Spleen (tissue), 11 donors: ENCODE measurements around the gene NYNRIN. TPM values are rescaled to one million over a fixed set of nuclear protein-coding genes. Genes with fewer than 3 reads are reported as not detected.

Experiments
- DNase-seq: peaks from one replicate; pipeline ENCODE4 v3.0.0-alpha.2; 2020
- H3K27ac ChIP-seq, 8 donors: fragments of 200-600 bp; sonication (generic) in 7 of 8; 1 replicate in 4 of 8; 2 replicates in 4 of 8; pipeline versions ENCODE4 v1.5.0 to v1.8.0; 2016 to 2021; ENCODE audit warnings: inconsistent platforms in 4 of 8, mild to moderate bottlenecking in 4 of 8, moderate library complexity in 1 of 8
- H3K27me3 ChIP-seq, 7 donors: fragments of 200-600 bp; sonication (generic) in 6 of 7; replicated peaks in 1 of 7; 1 replicate in 4 of 7; 2 replicates in 3 of 7; pipeline versions ENCODE4 v1.5.0 to v1.8.0; 2016 to 2021; ENCODE audit warnings: inconsistent platforms in 3 of 7, mild to moderate bottlenecking in 1 of 7
- H3K36me3 ChIP-seq, 6 donors: fragments of 200-600 bp; sonication (generic) in 5 of 6; 1 replicate in 4 of 6; 2 replicates in 2 of 6; pipeline versions ENCODE4 v1.5.0 to v1.8.0; 2016 to 2021; ENCODE audit warnings: inconsistent platforms in 2 of 6
- H3K4me1 ChIP-seq, 6 donors: fragments of 200-600 bp; sonication (generic) in 5 of 6; 1 replicate in 3 of 6; 2 replicates in 3 of 6; pipeline versions ENCODE4 v1.5.0 to v1.8.0; 2016 to 2021; ENCODE audit warnings: inconsistent platforms in 3 of 6
- H3K4me3 ChIP-seq, 8 donors: fragments of 200-600 bp; sonication (generic) in 7 of 8; 1 replicate in 4 of 8; 2 replicates in 4 of 8; pipeline versions ENCODE4 v1.5.0 to v1.8.0; 2016 to 2021; ENCODE audit warnings: inconsistent platforms in 4 of 8, mild to moderate bottlenecking in 4 of 8, moderate library complexity in 2 of 8
- H3K9me3 ChIP-seq, 8 donors: fragments of 200-600 bp; sonication (generic) in 7 of 8; 1 replicate in 4 of 8; 2 replicates in 4 of 8; pipeline versions ENCODE4 v1.5.0 to v1.8.0; 2016 to 2021; ENCODE audit warnings: inconsistent platforms in 4 of 8
- POLR2A ChIP-seq, 3 donors: fragments of 450-650 bp; IDR thresholded peaks; one replicate each; pipeline ENCODE4 v1.5.1; 2017; ENCODE audit warnings: antibody characterized with exemption in 3 of 3, mild to moderate bottlenecking in 1 of 3
- POLR2AphosphoS5 ChIP-seq, 3 donors: sonication (generic); formaldehyde crosslinking; IDR thresholded peaks; one replicate each; pipeline ENCODE4 v1.5.1; 2017; ENCODE audit warnings: antibody characterized with exemption in 3 of 3
- WGBS, 5 donors: extraction: QIAGEN DNeasy Blood & Tissue Kit in 3 of 5; methylation state at CpG; one replicate each; pipeline versions ENCODE4 v1.1.5 to v1.1.7; 2013 to 2018; 5-methylcytosine and 5-hydroxymethylcytosine counted together
- intact Hi-C: fragments of 100-400 bp; cut with DNase I; formaldehyde crosslinking; loops from one replicate; pipeline ENCODE4 v1.15.0; 2023; ENCODE audit warnings: low total_unique reads
- polyA plus RNA-seq, 3 donors: library from polyadenylated mRNA; stranded (reverse); fragments of 200-250 nt; gene quantifications; one replicate each; pipeline ENCODE4 v1.2.1, GENCODE V29; 2013
- small RNA-seq, 4 donors: library from RNA; depleted of rRNA; stranded (forward); fragments of <200 nt; gene quantifications; one replicate each; pipeline ENCODE3, GENCODE V24; 2016
- total RNA-seq, 7 donors: library from RNA; depleted of rRNA in 3 of 7; stranded (reverse); fragments of >200 nt in 3 of 7; fragmentation: NEBNext Ultra II Directional in 4 of 7; extraction: Animal tissue kit (Norgen Biotek cat#: 25700) in 4 of 7; gene quantifications; one replicate each; pipeline versions ENCODE4 v1.1.0 to v1.2.1, GENCODE V29; 2016 to 2021
- TF ChIP-seq, protein P1 (sequence below), 11 experiments: fragments of 200-600 bp in 7 of 11; fragments of 450-650 bp in 4 of 11; sonication (generic) in 4 of 11; IDR thresholded peaks in 8 of 11; conservative IDR thresholded peaks in 3 of 11; 1 replicate in 7 of 11; 2 replicates in 4 of 11; pipeline versions ENCODE4 v1.4.0 to v1.8.0; 2016 to 2021; ENCODE audit warnings: antibody characterized with exemption in 11 of 11, inconsistent platforms in 4 of 11, mild to moderate bottlenecking in 1 of 11
- donor health status: healthy with polysubstance abuse.
- donor health status: DM: no; HTN: no; CAD: no; lungs with moderate emphysema.
- donor health status: DM: no; HTN: no; CAD: no.
- donor health status: Bipolar disorder and iron deficiency.
- donor health status: healthy.
- donor health status: DM: no; HTN: no; CAD: no.
- donor health status: DM: yes; HTN: yes; CAD: no.

The NYNRIN gene
- total and polyA plus RNA-seq, 10 donors, result 0.87 to 18.0 (median 10.5) TPM

DNA sequence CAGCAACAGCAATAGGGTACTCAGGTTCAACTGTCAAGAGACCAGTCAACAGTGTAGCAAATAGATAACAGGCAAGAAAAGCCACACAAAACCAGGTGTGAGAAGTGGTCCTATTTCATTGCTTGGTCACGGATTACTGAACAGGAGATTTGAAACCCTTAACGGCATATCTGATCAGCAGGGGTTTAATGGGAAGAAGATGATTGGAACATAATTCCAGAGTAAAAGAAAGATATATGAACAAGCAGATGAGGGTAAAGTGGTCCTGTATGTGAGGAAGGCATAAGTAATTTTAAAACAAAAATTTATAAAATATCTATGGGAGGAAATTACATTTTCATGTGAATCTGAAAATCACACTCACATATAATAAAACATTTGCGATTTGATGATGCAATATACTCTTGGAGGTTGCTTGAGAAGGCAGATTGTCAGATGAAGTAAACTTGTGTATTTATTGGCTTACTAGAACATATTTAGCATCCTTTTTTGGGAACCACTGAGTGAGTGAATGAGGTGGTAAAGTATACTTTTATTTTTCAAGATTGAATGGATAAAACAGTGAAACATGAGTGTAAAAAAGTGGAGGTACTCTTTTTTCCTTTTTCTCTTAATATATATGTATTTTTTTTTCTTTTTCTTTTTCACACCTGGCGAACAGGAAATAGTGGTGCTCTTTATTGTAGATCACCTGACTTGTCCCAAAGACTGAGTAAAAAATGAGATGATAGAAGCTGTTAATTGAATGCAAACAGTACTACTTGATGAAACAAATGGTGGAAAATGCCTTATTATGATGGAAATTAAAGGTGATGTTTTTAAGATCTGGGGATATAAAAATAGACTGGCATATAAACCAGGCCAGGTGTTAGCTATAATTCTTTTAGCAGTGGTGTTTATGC is 65.3 kb downstream of the NYNRIN start:
- intact Hi-C loops, result no loop called here
- TF ChIP-seq POLR2AphosphoS5 (IDR thresholded peaks at IDR 0.05) (no peak), POLR2A (IDR thresholded peaks at IDR 0.05) (no peak)
- TF ChIP-seq, protein P1, sequence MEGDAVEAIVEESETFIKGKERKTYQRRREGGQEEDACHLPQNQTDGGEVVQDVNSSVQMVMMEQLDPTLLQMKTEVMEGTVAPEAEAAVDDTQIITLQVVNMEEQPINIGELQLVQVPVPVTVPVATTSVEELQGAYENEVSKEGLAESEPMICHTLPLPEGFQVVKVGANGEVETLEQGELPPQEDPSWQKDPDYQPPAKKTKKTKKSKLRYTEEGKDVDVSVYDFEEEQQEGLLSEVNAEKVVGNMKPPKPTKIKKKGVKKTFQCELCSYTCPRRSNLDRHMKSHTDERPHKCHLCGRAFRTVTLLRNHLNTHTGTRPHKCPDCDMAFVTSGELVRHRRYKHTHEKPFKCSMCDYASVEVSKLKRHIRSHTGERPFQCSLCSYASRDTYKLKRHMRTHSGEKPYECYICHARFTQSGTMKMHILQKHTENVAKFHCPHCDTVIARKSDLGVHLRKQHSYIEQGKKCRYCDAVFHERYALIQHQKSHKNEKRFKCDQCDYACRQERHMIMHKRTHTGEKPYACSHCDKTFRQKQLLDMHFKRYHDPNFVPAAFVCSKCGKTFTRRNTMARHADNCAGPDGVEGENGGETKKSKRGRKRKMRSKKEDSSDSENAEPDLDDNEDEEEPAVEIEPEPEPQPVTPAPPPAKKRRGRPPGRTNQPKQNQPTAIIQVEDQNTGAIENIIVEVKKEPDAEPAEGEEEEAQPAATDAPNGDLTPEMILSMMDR (IDR thresholded peaks at IDR 0.05 in 8 of 11, conservative IDR thresholded peaks at IDR 0.05 in 3 of 11), result no peak
- DNase-seq, result no peak
- Histone ChIP-seq H3K36me3 (no peaks in the 10 kb centered on the region), H3K4me3 (no peak overlapping the region), H3K4me1 (peaks cover 0 to 14% (median 0%) of the 10 kb centered on the region in 6 donors), H3K27me3 (no peaks in the 10 kb centered on the region), H3K27ac (no peak overlapping the region), H3K9me3 (no peaks in the 10 kb centered on the region)
- 66 to 93% (median 70%) methylated on average over 4 of the region's 4 CpGs for WGBS, 5 donors

DNA sequence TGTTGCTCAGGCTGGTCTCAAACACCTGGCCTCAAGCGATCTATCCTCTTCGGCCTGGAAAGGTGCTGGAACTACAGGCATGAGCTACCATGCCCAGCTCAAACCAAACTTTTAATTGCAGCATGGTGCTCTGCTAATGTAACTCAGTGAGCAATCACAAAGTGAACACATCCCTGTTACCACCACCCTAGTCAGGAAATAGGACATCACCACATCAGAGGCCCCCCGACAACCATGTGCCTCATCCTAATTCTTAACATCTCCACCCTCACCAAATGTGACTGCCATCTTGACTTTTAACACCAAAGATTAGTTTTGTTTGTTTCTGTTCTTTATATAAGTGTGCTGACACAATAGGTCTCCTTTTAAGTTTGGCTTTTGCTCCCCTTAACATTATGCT is 66.6 kb downstream of the NYNRIN start:
- Histone ChIP-seq H3K9me3 (no peaks in the 10 kb centered on the region), H3K36me3 (no peaks in the 10 kb centered on the region), H3K4me3 (no peak overlapping the region), H3K27ac (no peak overlapping the region), H3K4me1 (peaks cover 0 to 14% (median 0%) of the 10 kb centered on the region in 6 donors), H3K27me3 (no peaks in the 10 kb centered on the region)
- DNase-seq, result no peak
- intact Hi-C loops, result no loop called here
- 90 to 94% (median 93%) methylated on average over 3 of the region's 3 CpGs for WGBS, 5 donors
- TF ChIP-seq, protein P1 (IDR thresholded peaks at IDR 0.05 in 8 of 11, conservative IDR thresholded peaks at IDR 0.05 in 3 of 11), result no peak

DNA sequence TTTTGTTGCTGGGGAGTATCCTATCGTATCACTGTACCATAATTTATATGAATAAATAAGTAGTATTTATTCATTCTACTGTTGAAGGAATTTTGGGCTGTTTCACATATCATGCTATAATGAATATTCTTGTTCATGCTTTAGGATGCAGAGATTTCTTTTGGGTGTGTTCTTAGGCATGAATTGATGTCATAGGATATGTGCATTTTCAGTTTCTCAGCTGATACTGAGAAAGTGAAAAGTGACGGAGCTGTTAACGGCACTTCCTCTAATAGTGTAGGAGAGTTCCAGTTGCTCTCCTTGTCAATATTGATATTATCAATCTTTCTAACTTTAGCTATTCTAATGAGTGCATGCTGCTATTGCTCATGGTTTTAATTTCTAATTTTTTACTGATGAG is 67.0 kb downstream of the NYNRIN start:
- Histone ChIP-seq H3K4me3 (no peak overlapping the region), H3K27me3 (no peaks in the 10 kb centered on the region)
- WGBS, 5 donors, result 86 to 94% (median 90%) methylated on average over 3 of the region's 3 CpGs

More for the DNA sequence above, 67.0 kb downstream of the NYNRIN start:
- H3K36me3 ChIP-seq, result no peaks in the 10 kb centered on the region
- H3K27ac ChIP-seq, result no peak overlapping the region
- no peak for TF ChIP-seq POLR2AphosphoS5 (IDR thresholded peaks at IDR 0.05)
- TF ChIP-seq, protein P1 (IDR thresholded peaks at IDR 0.05 in 8 of 11, conservative IDR thresholded peaks at IDR 0.05 in 3 of 11), result no peak
- DNase-seq, result no peak
- no peaks in the 10 kb centered on the region for H3K9me3 ChIP-seq
- peaks cover 0 to 14% (median 0%) of the 10 kb centered on the region in 6 donors for H3K4me1 ChIP-seq
- intact Hi-C loops, result no loop called here

Small RNA genes lying within 50 kb of the gene (small RNA-seq; reads per million reads assigned to genes)
- 0 reads per million in 4 donors for gene RF00026

Other genes with a start within 250 kb of the NYNRIN start
- gene IRF9, start 237.7 kb upstream of the NYNRIN start, total RNA-seq, result 100 to 1,000 TPM; 122 to 265 (median 218) TPM
- gene IRF9, start 237.7 kb upstream of the NYNRIN start, polyA plus RNA-seq, result 100 to 1,000 TPM in 2 of 3 donors, 10 to 100 TPM in 1; 85.8 to 166 (median 118) TPM
- gene REC8, start 226.9 kb upstream of the NYNRIN start, total RNA-seq, result 10 to 100 TPM; 23.5 to 51.6 (median 38.0) TPM
- 10 to 100 TPM; 23.6 to 48.0 (median 43.1) TPM for gene REC8, start 226.9 kb upstream of the NYNRIN start, polyA plus RNA-seq
- gene IPO4, start 210.2 kb upstream of the NYNRIN start, total RNA-seq, result 10 to 100 TPM; 20.0 to 49.7 (median 29.9) TPM
- gene IPO4, start 210.2 kb upstream of the NYNRIN start, polyA plus RNA-seq, result 10 to 100 TPM; 10.0 to 14.7 (median 10.4) TPM
- 10 to 100 TPM; 30.4 to 53.6 (median 37.3) TPM for gene TM9SF1, start 203.6 kb upstream of the NYNRIN start, total RNA-seq
- 10 to 100 TPM in 1 of 3 donors, 1 to 10 TPM in 2; 4.7 to 12.7 (median 7.9) TPM for gene TM9SF1, start 203.6 kb upstream of the NYNRIN start, polyA plus RNA-seq
- 1 to 10 TPM in 1 of 7 donors, under 1 TPM in 4, not detected in 2; 0.44 to 1.4 (median 0.61) TPM for gene TSSK4, start 193.3 kb upstream of the NYNRIN start, total RNA-seq
- gene TSSK4, start 193.3 kb upstream of the NYNRIN start, polyA plus RNA-seq, result not detected
- gene CHMP4A, start 185.5 kb upstream of the NYNRIN start, total RNA-seq, result 10 to 100 TPM; 53.3 to 71.7 (median 61.9) TPM
- gene CHMP4A, start 185.5 kb upstream of the NYNRIN start, polyA plus RNA-seq, result 100 to 1,000 TPM; 106 to 149 (median 132) TPM
- 10 to 100 TPM; 11.0 to 25.5 (median 17.6) TPM for gene MDP1, start 182.9 kb upstream of the NYNRIN start, total RNA-seq
- 10 to 100 TPM; 30.2 to 39.6 (median 33.6) TPM for gene MDP1, start 182.9 kb upstream of the NYNRIN start, polyA plus RNA-seq
- 100 to 1,000 TPM in 6 of 7 donors, 10 to 100 TPM in 1; 98.6 to 137 (median 122) TPM for gene NEDD8, start 166.6 kb upstream of the NYNRIN start, total RNA-seq
- gene NEDD8, start 166.6 kb upstream of the NYNRIN start, polyA plus RNA-seq, result 100 to 1,000 TPM; 164 to 237 (median 228) TPM
- 10 to 100 TPM; 57.0 to 85.6 (median 82.6) TPM for gene GMPR2, start 166.1 kb upstream of the NYNRIN start, total RNA-seq
- gene GMPR2, start 166.1 kb upstream of the NYNRIN start, polyA plus RNA-seq, result 10 to 100 TPM; 42.2 to 57.9 (median 50.3) TPM
- 100 to 1,000 TPM in 3 of 7 donors, 10 to 100 TPM in 4; 61.8 to 121 (median 99.5) TPM for gene TINF2, start 156.4 kb upstream of the NYNRIN start, total RNA-seq
- gene TINF2, start 156.4 kb upstream of the NYNRIN start, polyA plus RNA-seq, result 10 to 100 TPM; 55.7 to 60.8 (median 57.4) TPM
- gene TGM1, start 135.8 kb upstream of the NYNRIN start, total RNA-seq, result 1 to 10 TPM; 1.4 to 4.8 (median 2.8) TPM
- gene TGM1, start 135.8 kb upstream of the NYNRIN start, polyA plus RNA-seq, result 1 to 10 TPM; 1.7 to 3.5 (median 2.3) TPM
- 10 to 100 TPM; 41.7 to 63.0 (median 48.6) TPM for gene RABGGTA, start 127.4 kb upstream of the NYNRIN start, total RNA-seq
- 10 to 100 TPM; 22.5 to 46.7 (median 41.4) TPM for gene RABGGTA, start 127.4 kb upstream of the NYNRIN start, polyA plus RNA-seq
- gene DHRS1, start 99.2 kb upstream of the NYNRIN start, total RNA-seq, result 10 to 100 TPM; 29.9 to 56.1 (median 34.0) TPM
- 10 to 100 TPM; 22.0 to 38.2 (median 30.3) TPM for gene DHRS1, start 99.2 kb upstream of the NYNRIN start, polyA plus RNA-seq
- 10 to 100 TPM; 16.8 to 26.9 (median 22.9) TPM for gene NOP9, start 99.2 kb upstream of the NYNRIN start, total RNA-seq
- gene NOP9, start 99.2 kb upstream of the NYNRIN start, polyA plus RNA-seq, result 10 to 100 TPM in 1 of 3 donors, 1 to 10 TPM in 2; 4.5 to 12.1 (median 5.2) TPM
- 100 to 1,000 TPM in 2 of 7 donors, 10 to 100 TPM in 5; 54.0 to 145 (median 88.8) TPM for gene CIDEB, start 91.0 kb upstream of the NYNRIN start, total RNA-seq
- 10 to 100 TPM; 31.0 to 33.6 (median 31.4) TPM for gene CIDEB, start 91.0 kb upstream of the NYNRIN start, polyA plus RNA-seq
- gene LTB4R2, start 88.9 kb upstream of the NYNRIN start, total RNA-seq, result 10 to 100 TPM in 6 of 7 donors, 1 to 10 TPM in 1; 9.2 to 32.3 (median 18.1) TPM
- 1 to 10 TPM in 2 of 3 donors, under 1 TPM in 1; 0.83 to 4.0 (median 1.3) TPM for gene LTB4R2, start 88.9 kb upstream of the NYNRIN start, polyA plus RNA-seq
- gene LTB4R, start 87.5 kb upstream of the NYNRIN start, total RNA-seq, result 10 to 100 TPM; 20.9 to 50.4 (median 35.8) TPM
- gene LTB4R, start 87.5 kb upstream of the NYNRIN start, polyA plus RNA-seq, result 10 to 100 TPM; 13.9 to 28.6 (median 28.6) TPM
- gene ADCY4, start 63.9 kb upstream of the NYNRIN start, total RNA-seq, result 100 to 1,000 TPM in 1 of 7 donors, 10 to 100 TPM in 6; 34.4 to 114 (median 68.7) TPM
- 10 to 100 TPM; 13.0 to 53.5 (median 34.0) TPM for gene ADCY4, start 63.9 kb upstream of the NYNRIN start, polyA plus RNA-seq
- 10 to 100 TPM; 24.8 to 42.4 (median 32.6) TPM for gene RIPK3, start 59.0 kb upstream of the NYNRIN start, total RNA-seq
- gene RIPK3, start 59.0 kb upstream of the NYNRIN start, polyA plus RNA-seq, result 10 to 100 TPM; 14.0 to 18.4 (median 14.7) TPM
- 10 to 100 TPM; 10.7 to 29.2 (median 20.2) TPM for gene NFATC4, start 30.8 kb upstream of the NYNRIN start, total RNA-seq
- 100 to 1,000 TPM in 1 of 3 donors, 10 to 100 TPM in 2; 51.1 to 145 (median 99.9) TPM for gene NFATC4, start 30.8 kb upstream of the NYNRIN start, polyA plus RNA-seq
- 10 to 100 TPM in 4 of 7 donors, 1 to 10 TPM in 3; 4.3 to 21.7 (median 13.7) TPM for gene CBLN3, start 30.7 kb downstream of the NYNRIN start, total RNA-seq
- 10 to 100 TPM in 1 of 3 donors, 1 to 10 TPM in 2; 5.8 to 13.8 (median 6.8) TPM for gene CBLN3, start 30.7 kb downstream of the NYNRIN start, polyA plus RNA-seq
- 10 to 100 TPM; 65.5 to 90.6 (median 72.2) TPM for gene KHNYN, start 31.0 kb downstream of the NYNRIN start, total RNA-seq
- 10 to 100 TPM; 10.9 to 35.2 (median 14.0) TPM for gene KHNYN, start 31.0 kb downstream of the NYNRIN start, polyA plus RNA-seq
- 10 to 100 TPM; 48.2 to 87.8 (median 63.7) TPM for gene SDR39U1, start 43.8 kb downstream of the NYNRIN start, total RNA-seq
- 100 to 1,000 TPM in 2 of 3 donors, 10 to 100 TPM in 1; 94.6 to 146 (median 124) TPM for gene SDR39U1, start 43.8 kb downstream of the NYNRIN start, polyA plus RNA-seq
- not detected for gene CMA1, start 109.3 kb downstream of the NYNRIN start, total RNA-seq
- under 1 TPM in 1 of 3 donors, not detected in 2; 0.09 TPM for gene CMA1, start 109.3 kb downstream of the NYNRIN start, polyA plus RNA-seq
- gene CTSG, start 177.2 kb downstream of the NYNRIN start, total RNA-seq, result 10 to 100 TPM in 2 of 7 donors, 1 to 10 TPM in 5; 1.9 to 53.1 (median 6.7) TPM
- 1 to 10 TPM in 2 of 3 donors, under 1 TPM in 1; 0.74 to 2.3 (median 1.1) TPM for gene CTSG, start 177.2 kb downstream of the NYNRIN start, polyA plus RNA-seq
- gene GZMH, start 210.7 kb downstream of the NYNRIN start, total RNA-seq, result 10 to 100 TPM in 5 of 7 donors, 1 to 10 TPM in 2; 4.7 to 29.4 (median 11.6) TPM
- 1 to 10 TPM; 2.8 to 8.5 (median 3.3) TPM for gene GZMH, start 210.7 kb downstream of the NYNRIN start, polyA plus RNA-seq
- gene GZMB, start 235.2 kb downstream of the NYNRIN start, total RNA-seq, result 10 to 100 TPM in 6 of 7 donors, 1 to 10 TPM in 1; 9.8 to 25.4 (median 17.9) TPM
- 10 to 100 TPM in 1 of 3 donors, 1 to 10 TPM in 2; 6.3 to 14.4 (median 9.4) TPM for gene GZMB, start 235.2 kb downstream of the NYNRIN start, polyA plus RNA-seq